Gastrocnemius medialis (tissue), 4 donors: ENCODE data around the gene RHOXF1. TPM values are rescaled to one million over a fixed set of nuclear protein-coding genes. Genes with fewer than 3 reads are reported as not detected.
"Not testable (repeated sequence)": the region's sequence is repeated elsewhere in the genome, so short reads cannot be mapped to it uniquely, and the experiment has no call there.

Source experiments
- ATAC-seq, 2 donors: fragments of 150-250 bp; one replicate each; pipeline ENCODE4 v1.9.1; 2016
- DNase-seq, 2 donors: peaks; one replicate each; pipeline ENCODE4 v3.0.0-alpha.2; 2019
- H3K27ac ChIP-seq, 4 donors: fragments of 200-600 bp; sonication (generic); 1 replicate in 1 of 4; 2 replicates in 3 of 4; pipeline ENCODE4 v1.5.1; 2016 to 2018; ENCODE audit warnings: mild to moderate bottlenecking in 2 of 4, moderate library complexity in 1 of 4
- H3K27me3 ChIP-seq, 3 donors: fragments of 200-600 bp; sonication (generic) in 2 of 3; 1 replicate in 1 of 3; 2 replicates in 2 of 3; pipeline versions ENCODE4 v1.5.1 to v1.6.0; 2016 to 2019; ENCODE audit warnings: mild to moderate bottlenecking in 1 of 3, moderate library complexity in 1 of 3
- H3K36me3 ChIP-seq, 2 donors: fragments of 200-600 bp; sonication (generic) in 1 of 2; one replicate each; pipeline ENCODE4 v1.5.1; 2017 to 2018
- H3K4me1 ChIP-seq, 2 donors: fragments of 200-600 bp; sonication (generic) in 1 of 2; one replicate each; pipeline ENCODE4 v1.5.1; 2016 to 2017; ENCODE audit warnings: mild to moderate bottlenecking in 2 of 2
- H3K4me3 ChIP-seq, 4 donors: fragments of 200-600 bp; sonication (generic) in 3 of 4; 1 replicate in 1 of 4; 2 replicates in 3 of 4; pipeline ENCODE4 v1.5.1; 2016 to 2019; ENCODE audit warnings: mild to moderate bottlenecking in 2 of 4
- H3K9me3 ChIP-seq, 3 donors: fragments of 200-600 bp; sonication (generic) in 2 of 3; 1 replicate in 1 of 3; 2 replicates in 2 of 3; pipeline ENCODE4 v1.5.1; 2016 to 2019
- CTCF ChIP-seq, 5 experiments: fragments of 450-650 bp in 3 of 5; fragments of 200-600 bp in 2 of 5; sonication (generic) in 2 of 5; IDR thresholded peaks in 4 of 5; conservative IDR thresholded peaks in 1 of 5; 1 replicate in 4 of 5; 2 replicates in 1 of 5; pipeline ENCODE4 v1.5.1; 2016 to 2019; ENCODE audit warnings: antibody characterized with exemption in 5 of 5, mild to moderate bottlenecking in 3 of 5, moderate library complexity in 3 of 5
- POLR2A ChIP-seq, 2 donors: fragments of 450-650 bp; IDR thresholded peaks; one replicate each; pipeline ENCODE4 v1.6.1; 2017; ENCODE audit warnings: antibody characterized with exemption in 2 of 2, mild to moderate bottlenecking in 2 of 2, moderate library complexity in 2 of 2
- in situ Hi-C, 4 donors: fragments of 200-750 bp; cut with MboI; loops; one replicate each; pipeline versions ENCODE4 v1.15.0 to v1.8.0; 2017; ENCODE audit warnings: low sequenced_read_pairs in 4 of 4
- intact Hi-C: fragments of 100-400 bp; cut with DNase I; formaldehyde crosslinking; loops from one replicate; pipeline ENCODE4 v1.15.1; 2023; ENCODE audit warnings: low total_unique reads
- total RNA-seq, 4 donors: library from RNA; depleted of rRNA; stranded (reverse); fragments of >200 nt; gene quantifications; one replicate each; pipeline versions ENCODE4 v1.1.0 to v1.2.3, GENCODE V29; 2016

The RHOXF1 gene
- total RNA-seq, 4 donors from 2014 or later: not detected

GRCh38 chrX:120111611-120112010 lies 4.1 kb downstream of the RHOXF1 start:
- H3K27ac ChIP-seq: no peak overlapping the region
- intact Hi-C loops: no loop called here
- H3K4me1 ChIP-seq: no peaks in the 10 kb centered on the region
- no peaks in the 10 kb centered on the region for H3K36me3 ChIP-seq
- no peak overlapping the region for H3K4me3 ChIP-seq
- ATAC-seq (no peak), DNase-seq (no peak)
- no peak for TF ChIP-seq POLR2A (IDR thresholded peaks at IDR 0.05)
- TF ChIP-seq CTCF (IDR thresholded peaks at IDR 0.05 in 4 of 5, conservative IDR thresholded peaks at IDR 0.05 in 1 of 5): no peak
- no peaks in the 10 kb centered on the region for H3K9me3 ChIP-seq
- H3K27me3 ChIP-seq: no peaks in the 10 kb centered on the region
- in situ Hi-C loops: no loop called here

- intact Hi-C loops (no loop called here), in situ Hi-C loops (no loop called here)
- Histone ChIP-seq H3K4me3 (no peak overlapping the region), H3K27me3 (no peaks in the 10 kb centered on the region), H3K36me3 (no peaks in the 10 kb centered on the region), H3K9me3 (no peaks in the 10 kb centered on the region), H3K4me1 (no peaks in the 10 kb centered on the region), H3K27ac (no peak overlapping the region)
- no peak for TF ChIP-seq POLR2A (IDR thresholded peaks at IDR 0.05)
- DNase-seq (no peak), ATAC-seq (no peak)
These were observed 6.3 kb downstream of the RHOXF1 start for GRCh38 chrX:120109378-120109777.

- H3K36me3 ChIP-seq, H3K4me1 ChIP-seq, ATAC-seq, H3K27ac ChIP-seq, H3K9me3 ChIP-seq, in situ Hi-C loops, intact Hi-C loops, H3K27me3 ChIP-seq, DNase-seq, H3K4me3 ChIP-seq: not testable (repeated sequence)
These were observed 11.0 kb downstream of the RHOXF1 start for GRCh38 chrX:120104707-120105106.

- in situ Hi-C loops, intact Hi-C loops, DNase-seq, H3K27me3 ChIP-seq, H3K4me1 ChIP-seq, H3K9me3 ChIP-seq, H3K36me3 ChIP-seq, H3K27ac ChIP-seq, ATAC-seq, H3K4me3 ChIP-seq: not testable (repeated sequence)
These were observed 14.7 kb downstream of the RHOXF1 start for GRCh38 chrX:120101057-120101456.

GRCh38 chrX:120090208-120090607 lies 25.5 kb downstream of the RHOXF1 start:
- TF ChIP-seq CTCF (IDR thresholded peaks at IDR 0.05 in 4 of 5, conservative IDR thresholded peaks at IDR 0.05 in 1 of 5) (no peak), POLR2A (IDR thresholded peaks at IDR 0.05) (no peak)
- no peak for ATAC-seq
- intact Hi-C loops: no loop called here

GRCh38 chrX:120087289-120088017 lies 28.3 kb downstream of the RHOXF1 start:
- H3K9me3 ChIP-seq: no peaks in the 10 kb centered on the region
- no peaks in the 10 kb centered on the region for H3K27me3 ChIP-seq
- no peaks in the 10 kb centered on the region for H3K36me3 ChIP-seq
- DNase-seq: no peak
- TF ChIP-seq CTCF (IDR thresholded peaks at IDR 0.05 in 4 of 5, conservative IDR thresholded peaks at IDR 0.05 in 1 of 5) (no peak), POLR2A (IDR thresholded peaks at IDR 0.05) (no peak)
- no peak overlapping the region for H3K27ac ChIP-seq
- no peaks in the 10 kb centered on the region for H3K4me1 ChIP-seq
- H3K4me3 ChIP-seq: no peak overlapping the region
- intact Hi-C loops: no loop called here
- in situ Hi-C loops: loop anchor here in 3 of 4 donors (25.0 kb wide), 1 partner anchor 125 kb away; no protein-coding TSS in a partner anchor
- ATAC-seq: no peak

More at GRCh38 chrX:120090208-120090607, 25.5 kb downstream of the RHOXF1 start:
- Histone ChIP-seq H3K36me3 (no peaks in the 10 kb centered on the region), H3K27ac (no peak overlapping the region), H3K4me3 (no peak overlapping the region), H3K4me1 (no peaks in the 10 kb centered on the region), H3K9me3 (no peaks in the 10 kb centered on the region), H3K27me3 (no peaks in the 10 kb centered on the region)
- no peak for DNase-seq
- in situ Hi-C loops: loop anchor here in 3 of 4 donors (25.0 kb wide), 1 partner anchor 122 kb away; no protein-coding TSS in a partner anchor

GRCh38 chrX:120085553-120086185 lies 30.0 kb downstream of the RHOXF1 start:
- H3K36me3 ChIP-seq, H3K4me3 ChIP-seq, DNase-seq, H3K9me3 ChIP-seq, intact Hi-C loops, H3K27ac ChIP-seq, ATAC-seq, H3K27me3 ChIP-seq, H3K4me1 ChIP-seq: not testable (repeated sequence)
- in situ Hi-C loops: loop anchor here in 3 of 4 donors (25.0 kb wide), 1 partner anchor 127 kb away; no protein-coding TSS in a partner anchor

GRCh38 chrX:120077590-120077989 lies 38.1 kb downstream of the RHOXF1 start, which contains the start of gene RHOXF2B:
Gene RHOXF2B, minus strand, starts transcription at chrX:120077690. Its CDS starts 138 bp downstream, at chrX:120077552.
- ATAC-seq, H3K9me3 ChIP-seq, intact Hi-C loops, H3K27me3 ChIP-seq, H3K36me3 ChIP-seq, H3K27ac ChIP-seq, DNase-seq, H3K4me1 ChIP-seq, H3K4me3 ChIP-seq: not testable (repeated sequence)
- in situ Hi-C loops: loop anchor here in 3 of 4 donors (25.0 kb wide), 1 partner anchor 135 kb away; no protein-coding TSS in a partner anchor
